HepG2 (cell line): ENCODE data around the gene SMYD5. TPM values are rescaled to one million over a fixed set of nuclear protein-coding genes. Genes with fewer than 3 reads are reported as not detected.

Experiments
- ATAC-seq: fragments of 200-7000 bp; cut with Tn5 transposase; 3 replicates; pipeline ENCODE4 v1.9.1; 2020; ENCODE audit warnings: mild to moderate bottlenecking, moderate library complexity
- BruUV-seq: library from RNA; stranded (reverse); fragments of 400-500 nt; replicated peaks from 2 replicates; lab custom pipeline; 2021; lab: Mats Ljungman, UMichigan
- CTCF ChIA-PET: fragments of 300-600 bp; formaldehyde crosslinking; extraction: SDS; loops from one replicate; lab custom pipeline; 2021; ENCODE audit warnings: low total read pairs, inconsistent platforms, low intra/inter-chr PET ratio; lab: Yijun Ruan, JAX
- POLR2A ChIA-PET: fragments of 350-600 bp; sonication (Branson Sonifier 250); formaldehyde crosslinking; loops from one replicate; lab custom pipeline; 2020; ENCODE audit warnings: antibody characterized with exemption, inconsistent platforms; lab: Yijun Ruan, JAX
- DNase-seq: peaks from one replicate; pipeline ENCODE4 v3.0.0-alpha.2; 2015; ENCODE audit warnings: low spot score
- FAIRE-seq: peaks from 3 replicates; lab custom pipeline; 2011; peaks lifted over from hg19 to GRCh38; lab: Jason Lieb, UNC
- H2AFZ ChIP-seq: one replicate; pipeline ENCODE4 v1.6.1; 2011; ENCODE audit warnings: low read length, inconsistent platforms
- H3K27ac ChIP-seq: fragments of 300-600 bp; 3 replicates; pipeline ENCODE4 v1.8.0; 2011; ENCODE audit warnings: mixed run types, mild to moderate bottlenecking, mixed read lengths, low read length, inconsistent platforms; ENCODE audit not compliant: insufficient read depth; ENCODE audit errors: extremely low read length
- H3K27me3 ChIP-seq, 2 experiments: fragments of 200-600 bp in 1 of 2; 2 replicates in 1 of 2; 3 replicates in 1 of 2; pipeline versions ENCODE4 v1.6.0 to v1.8.0; 2011; ENCODE audit warnings: low read length in 2 of 2, mild to moderate bottlenecking in 2 of 2, moderate library complexity in 2 of 2, inconsistent platforms in 1 of 2; ENCODE audit not compliant: insufficient read depth in 2 of 2, control insufficient read depth in 1 of 2
- H3K36me3 ChIP-seq, 2 experiments: fragments of 200-600 bp in 1 of 2; replicated peaks in 1 of 2; 2 replicates in 1 of 2; 3 replicates in 1 of 2; pipeline versions ENCODE4 v1.5.1 to v1.8.0; 2011; ENCODE audit warnings: low read length in 2 of 2, inconsistent platforms in 1 of 2; ENCODE audit not compliant: insufficient read depth in 2 of 2, control insufficient read depth in 1 of 2
- H3K4me1 ChIP-seq: 2 replicates; pipeline ENCODE4 v1.5.1; 2012; ENCODE audit warnings: low read length, inconsistent platforms; ENCODE audit not compliant: insufficient read depth
- H3K4me2 ChIP-seq: 2 replicates; pipeline ENCODE4 v1.6.0; 2011; ENCODE audit warnings: low read depth, low read length, inconsistent platforms
- H3K4me3 ChIP-seq, 3 experiments: fragments of 200-600 bp in 1 of 3; sonication (generic), shearing (Covaris generic) in 1 of 3; replicated peaks in 1 of 3; 2 replicates each; pipeline ENCODE4 v1.5.1; 2011 to 2016; ENCODE audit warnings: low read length in 3 of 3, inconsistent platforms in 2 of 3, low read depth in 2 of 3, mild to moderate bottlenecking in 2 of 3, control low read depth in 1 of 3, mixed read lengths in 1 of 3; ENCODE audit not compliant: insufficient read depth in 1 of 3
- H3K79me2 ChIP-seq: one replicate; pipeline ENCODE4 v1.6.1; 2011; ENCODE audit warnings: low read length, inconsistent platforms; ENCODE audit not compliant: insufficient read depth
- H3K9ac ChIP-seq: 2 replicates; pipeline ENCODE4 v1.6.0; 2011; ENCODE audit warnings: mild to moderate bottlenecking, low read depth, low read length, inconsistent platforms; ENCODE audit not compliant: insufficient read depth
- H3K9me3 ChIP-seq: 2 replicates; pipeline ENCODE4 v1.5.1; 2012; ENCODE audit warnings: mild to moderate bottlenecking, low read length
- H4K20me1 ChIP-seq: 2 replicates; pipeline ENCODE4 v1.6.0; 2011; ENCODE audit warnings: inconsistent platforms, mild to moderate bottlenecking, low read length, moderate library complexity; ENCODE audit not compliant: insufficient read depth
- CEBPG ChIP-seq: IDR thresholded peaks from 2 replicates; pipeline ENCODE4 v1.6.1; 2016
- ETV6 ChIP-seq: sonication (generic); formaldehyde crosslinking; conservative IDR thresholded peaks from 2 replicates; pipeline ENCODE4 v1.4.0; 2020; ENCODE audit warnings: missing genetic modification reagents
- GLI4 ChIP-seq: sonication (generic); formaldehyde crosslinking; IDR thresholded peaks from 2 replicates; pipeline ENCODE4 v1.5.1; 2020; ENCODE audit warnings: missing genetic modification reagents, mild to moderate bottlenecking, moderate library complexity, borderline replicate concordance
- MED8 ChIP-seq: sonication (generic); formaldehyde crosslinking; IDR thresholded peaks from 2 replicates; pipeline ENCODE4 v1.8.1; 2023; ENCODE audit warnings: mild to moderate bottlenecking, missing genetic modification reagents; ENCODE audit not compliant: insufficient replicate concordance
- NKX3-1 ChIP-seq: sonication (generic); formaldehyde crosslinking; IDR thresholded peaks from 2 replicates; pipeline ENCODE4 v1.5.0; 2020; ENCODE audit warnings: missing genetic modification reagents
- RAD51 ChIP-seq: fragments of 450-650 bp; IDR thresholded peaks from 2 replicates; pipeline ENCODE4 v1.6.1; 2016; ENCODE audit warnings: borderline replicate concordance
- RBM39 ChIP-seq: fragments of 200-400 bp; formaldehyde crosslinking; IDR thresholded peaks from one replicate; pipeline ENCODE4 v1.6.1; 2018; ENCODE audit warnings: antibody characterized with exemption, mild to moderate bottlenecking, low read depth, low read length; ENCODE audit not compliant: poor library complexity, severe bottlenecking
- RFX3 ChIP-seq: IDR thresholded peaks from 2 replicates; pipeline ENCODE4 v1.6.1; 2016; ENCODE audit warnings: missing biosample characterization, missing genetic modification reagents
- SIN3A ChIP-seq: IDR thresholded peaks from 2 replicates; pipeline ENCODE4 v1.6.1; 2011; ENCODE audit warnings: low read depth, mild to moderate bottlenecking, control low read depth, low read length, borderline replicate concordance
- SIX4 ChIP-seq: sonication (generic); formaldehyde crosslinking; IDR thresholded peaks from 2 replicates; pipeline ENCODE4 v1.4.0; 2020; ENCODE audit warnings: missing genetic modification reagents
- SMARCE1 ChIP-seq: fragments of 450-650 bp; IDR thresholded peaks from 2 replicates; pipeline ENCODE4 v1.6.1; 2017; ENCODE audit warnings: borderline replicate concordance
- SRF ChIP-seq: IDR thresholded peaks from 2 replicates; pipeline ENCODE4 v1.6.1; 2011; ENCODE audit warnings: mild to moderate bottlenecking, low read depth, low read length, moderate library complexity
- SRSF4 ChIP-seq: fragments of 200-400 bp; formaldehyde crosslinking; IDR thresholded peaks from one replicate; pipeline ENCODE4 v1.6.1; 2018; ENCODE audit warnings: mild to moderate bottlenecking, low read depth, low read length, moderate library complexity; ENCODE audit not compliant: poor library complexity, severe bottlenecking
- UBTF ChIP-seq: sonication (generic); formaldehyde crosslinking; IDR thresholded peaks from 2 replicates; pipeline ENCODE4 v1.4.0; 2020; ENCODE audit warnings: mild to moderate bottlenecking, missing genetic modification reagents
- ZEB1 ChIP-seq: IDR thresholded peaks from 2 replicates; pipeline ENCODE4 v1.6.1; 2012; ENCODE audit warnings: mild to moderate bottlenecking, low read depth, inconsistent platforms; ENCODE audit not compliant: insufficient replicate concordance
- ZFP36L2 ChIP-seq: sonication (generic); formaldehyde crosslinking; IDR thresholded peaks from 2 replicates; pipeline ENCODE4 v1.4.0; 2020; ENCODE audit warnings: missing genetic modification reagents
- ZGPAT ChIP-seq: IDR thresholded peaks from 2 replicates; pipeline ENCODE4 v1.6.1; 2016; ENCODE audit warnings: mild to moderate bottlenecking
- ZIK1 ChIP-seq: sonication (generic); formaldehyde crosslinking; IDR thresholded peaks from 2 replicates; pipeline ENCODE4 v1.5.0; 2020; ENCODE audit warnings: mild to moderate bottlenecking, low read depth, missing genetic modification reagents, borderline replicate concordance
- ZNF121 ChIP-seq: sonication (generic); formaldehyde crosslinking; IDR thresholded peaks from 2 replicates; pipeline ENCODE4 v1.5.0; 2020; ENCODE audit warnings: mild to moderate bottlenecking, missing genetic modification reagents
- ZNF224 ChIP-seq: sonication (generic); formaldehyde crosslinking; IDR thresholded peaks from 2 replicates; pipeline ENCODE4 v1.5.0; 2020; ENCODE audit warnings: mild to moderate bottlenecking, missing genetic modification reagents
- ZNF460 ChIP-seq: sonication (generic); formaldehyde crosslinking; IDR thresholded peaks from 2 replicates; pipeline ENCODE4 v1.5.1; 2020; ENCODE audit warnings: missing genetic modification reagents, mild to moderate bottlenecking, borderline replicate concordance
- ZNF562 ChIP-seq: sonication (generic); formaldehyde crosslinking; IDR thresholded peaks from 2 replicates; pipeline ENCODE4 v1.8.0; 2022; ENCODE audit warnings: missing genetic modification reagents, borderline replicate concordance
- WGBS: methylation state at CpG from one replicate; pipeline ENCODE4 v1.1.6; 2017; ENCODE audit warnings: low lambda C conversion rate; 5-methylcytosine and 5-hydroxymethylcytosine counted together
- in situ Hi-C: cut with HindIII; loops from 2 replicates; pipeline ENCODE4 v1.10.0; 2017; ENCODE audit warnings: low pct_unique_long_range_greater_than_20kb; ENCODE audit not compliant: extremely low pct_ligation_motif_present
- intact Hi-C: fragments of 100-400 bp; cut with micrococcal nuclease; formaldehyde crosslinking; loops from one replicate; pipeline ENCODE4 v1.10.0; 2022; ENCODE audit not compliant: unreplicated experiment
- polyA plus RNA-seq, 8 experiments: library from polyadenylated mRNA; depleted of rRNA in 3 of 8; stranded (reverse) in 7 of 8; unstranded in 1 of 8; fragments of >200 nt; fragmentation: Illumina TruSeq in 4 of 8; extraction: Trizol in 4 of 8; gene quantifications; 2 replicates each; pipeline versions ENCODE4 v1.2.1 to v1.2.3, GENCODE V29; 2011 to 2016; ENCODE audit warnings: low read depth in 4 of 8, missing spikeins in 1 of 8, mixed read lengths in 1 of 8; ENCODE audit not compliant: insufficient read depth in 1 of 8
- total RNA-seq, 5 experiments: library from RNA; depleted of rRNA; stranded (reverse); fragments of >200 nt; fragmentation: Illumina TruSeq; extraction: Trizol; gene quantifications; 2 replicates each; pipeline ENCODE4 v1.2.3, GENCODE V29; 2016; ENCODE audit warnings: low read depth in 1 of 5
- TF ChIP-seq, protein P1 (sequence below): sonication (generic); formaldehyde crosslinking; IDR thresholded peaks from 2 replicates; pipeline ENCODE4 v1.4.0; 2020; ENCODE audit warnings: mild to moderate bottlenecking, low read depth, missing genetic modification reagents

The SMYD5 gene
- total and polyA plus RNA-seq, 2 of the 13 experiments (the other 11 are each of a cell fraction or from before 2014, with no cell fraction given) = 55.8 to 70.4 TPM

DNA sequence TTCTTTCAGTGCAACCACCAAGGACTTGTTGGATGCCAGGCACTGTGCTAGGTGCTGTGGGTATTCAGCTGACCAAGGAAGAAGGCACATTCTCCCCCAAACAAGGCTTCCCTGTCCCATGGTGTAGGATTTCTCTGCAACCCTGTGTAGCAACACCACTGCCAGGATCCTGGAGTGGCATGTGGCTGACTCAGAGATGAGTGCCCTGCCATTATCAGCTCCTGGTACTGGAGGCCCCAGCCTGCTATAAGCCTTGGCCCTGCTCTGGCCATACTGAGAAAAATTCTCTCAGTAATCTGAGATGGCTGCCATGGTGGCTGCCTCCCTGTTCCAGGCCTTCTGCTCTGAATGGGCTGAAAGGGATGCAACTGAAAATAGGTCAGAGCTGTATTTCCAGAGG, 4.3 kb downstream of the SMYD5 start (continued):
- TF ChIP-seq ZEB1 = no peak
- TF ChIP-seq GLI4 (CRISPR knock-in tag) = no peak
- TF ChIP-seq RAD51 = no peak
- TF ChIP-seq SIN3A = no peak
- no peak for TF ChIP-seq RBM39
- TF ChIP-seq CEBPG (CRISPR knock-in tag) = no peak
- TF ChIP-seq ETV6 (CRISPR knock-in tag) = no peak

DNA sequence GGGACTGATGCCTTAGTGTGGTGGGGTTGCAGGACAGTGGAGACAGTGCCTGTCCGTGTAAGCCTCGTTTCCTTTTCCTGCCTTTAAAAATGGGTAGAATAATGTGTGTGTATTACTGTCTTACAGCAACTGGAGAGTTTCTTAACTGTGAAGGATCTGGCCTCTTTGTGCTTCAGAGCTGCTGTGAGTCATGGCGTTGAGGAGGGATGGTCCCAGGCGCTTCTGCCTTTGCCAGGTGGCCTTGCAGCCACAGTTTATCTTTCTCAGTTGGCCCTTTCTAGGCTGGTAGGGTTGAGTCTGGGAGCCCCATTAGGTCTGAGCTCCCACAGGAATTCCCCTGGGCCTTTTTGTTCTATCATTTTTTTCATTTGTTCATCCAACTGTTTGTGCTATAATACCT, 9.8 kb downstream of the SMYD5 start:
- no peak for FAIRE-seq
- ChIA-PET POLR2A (interaction anchor here (1.5 to 3.8 kb wide), 3 partner anchors 9 to 11 kb away, joined by 3 to 22 read pairs (median 8); partner anchors contain the start of genes CCT7 and PRADC1), CTCF (no interaction called here)
- H3K79me2 ChIP-seq = peaks cover 3% of the 10 kb centered on the region
- DNase-seq = no peak
- H3K4me2 ChIP-seq = no peak overlapping the region
- no peak overlapping the region for H2AFZ ChIP-seq
- 92% methylated on average over 4 of the region's 4 CpGs for WGBS
- BruUV-seq = no TSS peak
- no peaks in the 10 kb centered on the region for H4K20me1 ChIP-seq
- no peak for ATAC-seq
- H3K9ac ChIP-seq = no peak overlapping the region
- in situ Hi-C loops (no loop called here), intact Hi-C loops (no loop called here)
- peaks cover 54 to 90% of the 10 kb centered on the region in 2 experiments for H3K36me3 ChIP-seq
- H3K27me3 ChIP-seq = no peaks in the 10 kb centered on the region
- no peak overlapping the region for H3K27ac ChIP-seq
- no peaks in the 10 kb centered on the region for H3K9me3 ChIP-seq
- no peaks in the 10 kb centered on the region for H3K4me1 ChIP-seq
- H3K4me3 ChIP-seq = no peak overlapping the region
- TF ChIP-seq RFX3 (CRISPR knock-in tag) (no peak), ZGPAT (CRISPR knock-in tag) (no peak), ZNF460 (CRISPR knock-in tag) (no peak), MED8 (CRISPR knock-in tag) (no peak), SIX4 (no peak), SMARCE1 (no peak), UBTF (CRISPR knock-in tag) (no peak), ZFP36L2 (no peak), SRF (no peak), NKX3-1 (CRISPR knock-in tag) (no peak), SRSF4 (no peak), ZNF562 (CRISPR knock-in tag) (no peak), ZNF121 (CRISPR knock-in tag) (no peak), ZNF224 (CRISPR knock-in tag) (no peak), ZIK1 (no peak)
- TF ChIP-seq, protein P1, sequence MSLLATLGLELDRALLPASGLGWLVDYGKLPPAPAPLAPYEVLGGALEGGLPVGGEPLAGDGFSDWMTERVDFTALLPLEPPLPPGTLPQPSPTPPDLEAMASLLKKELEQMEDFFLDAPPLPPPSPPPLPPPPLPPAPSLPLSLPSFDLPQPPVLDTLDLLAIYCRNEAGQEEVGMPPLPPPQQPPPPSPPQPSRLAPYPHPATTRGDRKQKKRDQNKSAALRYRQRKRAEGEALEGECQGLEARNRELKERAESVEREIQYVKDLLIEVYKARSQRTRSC (CRISPR knock-in tag) = no peak
